Neuronal stem cell (in vitro differentiated cells): Measurements from ENCODE around the gene CTSV. TPM values are rescaled to one million over a fixed set of nuclear protein-coding genes. Genes with fewer than 3 reads are reported as not detected.
A peak's percentile ranks its signal among the peaks of the same experiment; 100 is the strongest.
"Not testable (repeated sequence)": the region's sequence is repeated elsewhere in the genome, so short reads cannot be mapped to it uniquely, and the experiment has no call there.

ENCODE experiments used
- DNase-seq: peaks from one replicate; pipeline ENCODE4 v3.0.0-alpha.2; 2013; ENCODE audit warnings: low spot score
- H2AFZ ChIP-seq: one replicate; pipeline ENCODE4 v1.6.1; 2013; ENCODE audit warnings: mild to moderate bottlenecking, low read length, inconsistent platforms
- H2AK5ac ChIP-seq: 2 replicates; pipeline ENCODE4 v1.6.1; 2013; ENCODE audit warnings: low read depth, mild to moderate bottlenecking, inconsistent platforms, low read length, moderate library complexity, mixed read lengths
- H2BK120ac ChIP-seq: 2 replicates; pipeline ENCODE4 v1.6.1; 2013; ENCODE audit warnings: low read depth, mild to moderate bottlenecking, inconsistent platforms, low read length, moderate library complexity, mixed read lengths
- H2BK12ac ChIP-seq: one replicate; pipeline ENCODE4 v1.6.1; 2013; ENCODE audit warnings: low read length, inconsistent platforms
- H2BK15ac ChIP-seq: 2 replicates; pipeline ENCODE4 v1.6.1; 2013; ENCODE audit warnings: mild to moderate bottlenecking, low read length, inconsistent platforms, mixed read lengths
- H2BK5ac ChIP-seq: one replicate; pipeline ENCODE4 v1.6.1; 2013; ENCODE audit warnings: inconsistent platforms, mild to moderate bottlenecking, low read length, moderate library complexity
- H3K14ac ChIP-seq: one replicate; pipeline ENCODE4 v1.6.1; 2013; ENCODE audit warnings: low read length, inconsistent platforms
- H3K18ac ChIP-seq: 2 replicates; pipeline ENCODE4 v1.6.1; 2013; ENCODE audit warnings: low read length, inconsistent platforms
- H3K23ac ChIP-seq: 2 replicates; pipeline ENCODE4 v1.6.1; 2013; ENCODE audit warnings: low read depth, mild to moderate bottlenecking, mixed read lengths, low read length, inconsistent platforms; ENCODE audit not compliant: poor library complexity
- H3K27ac ChIP-seq: replicated peaks from 3 replicates; pipeline ENCODE4 v1.5.1; 2013; ENCODE audit warnings: low read length, inconsistent platforms
- H3K27me3 ChIP-seq, 3 experiments: 2 replicates each; pipeline ENCODE4 v1.6.1; 2013; ENCODE audit warnings: low read length in 3 of 3, mild to moderate bottlenecking in 2 of 3, inconsistent platforms in 1 of 3, low read depth in 1 of 3, mixed read lengths in 1 of 3, moderate library complexity in 1 of 3; ENCODE audit not compliant: control insufficient read depth in 3 of 3, insufficient read depth in 3 of 3
- H3K36me3 ChIP-seq, 2 donors: replicated peaks in 1 of 2; 2 replicates each; pipeline ENCODE4 v1.6.1; 2013; ENCODE audit warnings: low read length in 2 of 2; ENCODE audit not compliant: control insufficient read depth in 2 of 2, insufficient read depth in 2 of 2
- H3K4ac ChIP-seq: 2 replicates; pipeline ENCODE4 v1.6.1; 2013; ENCODE audit warnings: inconsistent platforms, mild to moderate bottlenecking, low read length, moderate library complexity
- H3K4me1 ChIP-seq, 2 donors: 1 replicate in 1 of 2; 2 replicates in 1 of 2; pipeline ENCODE4 v1.6.1; 2013; ENCODE audit warnings: low read length in 2 of 2, low read depth in 1 of 2; ENCODE audit not compliant: control insufficient read depth in 2 of 2, insufficient read depth in 1 of 2
- H3K4me2 ChIP-seq: one replicate; pipeline ENCODE4 v1.6.1; 2013; ENCODE audit warnings: mild to moderate bottlenecking, low read length, inconsistent platforms; ENCODE audit not compliant: insufficient read depth, poor library complexity, severe bottlenecking
- H3K4me3 ChIP-seq, 2 donors: 2 replicates each; pipeline ENCODE4 v1.5.1; 2013; ENCODE audit warnings: low read length in 2 of 2, mild to moderate bottlenecking in 2 of 2, inconsistent platforms in 1 of 2, moderate library complexity in 1 of 2
- H3K79me1 ChIP-seq: one replicate; pipeline ENCODE4 v1.6.1; 2013; ENCODE audit warnings: low read depth, mild to moderate bottlenecking, inconsistent platforms, low read length, moderate library complexity
- H3K9ac ChIP-seq: one replicate; pipeline ENCODE4 v1.6.1; 2013; ENCODE audit warnings: mild to moderate bottlenecking, low read depth, low read length, inconsistent platforms; ENCODE audit not compliant: poor library complexity
- H3K9me3 ChIP-seq, 2 donors: replicated peaks in 1 of 2; 2 replicates each; pipeline versions ENCODE3 to v1.6.1; 2013; ENCODE audit warnings: low read length in 2 of 2, mild to moderate bottlenecking in 2 of 2, inconsistent platforms in 1 of 2, low read depth in 1 of 2, mixed read lengths in 1 of 2, moderate library complexity in 1 of 2; ENCODE audit not compliant: control insufficient read depth in 2 of 2, insufficient read depth in 1 of 2
- H4K8ac ChIP-seq: one replicate; pipeline ENCODE4 v1.6.1; 2013; ENCODE audit warnings: low read depth, mild to moderate bottlenecking, inconsistent platforms, low read length, moderate library complexity
- H4K91ac ChIP-seq: one replicate; pipeline ENCODE4 v1.6.1; 2013; ENCODE audit warnings: low read length, low read depth, mild to moderate bottlenecking, inconsistent platforms; ENCODE audit not compliant: poor library complexity
- WGBS, 2 donors: extraction: QIAGEN DNeasy Blood & Tissue Kit; methylation state at CpG; one replicate each; pipeline ENCODE4 v1.1.7; 2013; ENCODE audit warnings: missing lambda C conversion rate in 2 of 2, mixed read lengths in 1 of 2; ENCODE audit not compliant: insufficient read length in 2 of 2, insufficient replicate concordance in 1 of 2; ENCODE audit errors: extremely low coverage in 2 of 2; 5-methylcytosine and 5-hydroxymethylcytosine counted together
- polyA plus RNA-seq, 2 experiments: library from polyadenylated mRNA; stranded (reverse); fragments of 200-250 nt; gene quantifications; one replicate each; pipeline ENCODE4 v1.2.3, GENCODE V29; 2013

Gene CTSV
- polyA plus RNA-seq (2013, experiment 1 of 2) = 20.7 TPM
- 20.4 TPM for polyA plus RNA-seq (2013, experiment 2 of 2)

DNA sequence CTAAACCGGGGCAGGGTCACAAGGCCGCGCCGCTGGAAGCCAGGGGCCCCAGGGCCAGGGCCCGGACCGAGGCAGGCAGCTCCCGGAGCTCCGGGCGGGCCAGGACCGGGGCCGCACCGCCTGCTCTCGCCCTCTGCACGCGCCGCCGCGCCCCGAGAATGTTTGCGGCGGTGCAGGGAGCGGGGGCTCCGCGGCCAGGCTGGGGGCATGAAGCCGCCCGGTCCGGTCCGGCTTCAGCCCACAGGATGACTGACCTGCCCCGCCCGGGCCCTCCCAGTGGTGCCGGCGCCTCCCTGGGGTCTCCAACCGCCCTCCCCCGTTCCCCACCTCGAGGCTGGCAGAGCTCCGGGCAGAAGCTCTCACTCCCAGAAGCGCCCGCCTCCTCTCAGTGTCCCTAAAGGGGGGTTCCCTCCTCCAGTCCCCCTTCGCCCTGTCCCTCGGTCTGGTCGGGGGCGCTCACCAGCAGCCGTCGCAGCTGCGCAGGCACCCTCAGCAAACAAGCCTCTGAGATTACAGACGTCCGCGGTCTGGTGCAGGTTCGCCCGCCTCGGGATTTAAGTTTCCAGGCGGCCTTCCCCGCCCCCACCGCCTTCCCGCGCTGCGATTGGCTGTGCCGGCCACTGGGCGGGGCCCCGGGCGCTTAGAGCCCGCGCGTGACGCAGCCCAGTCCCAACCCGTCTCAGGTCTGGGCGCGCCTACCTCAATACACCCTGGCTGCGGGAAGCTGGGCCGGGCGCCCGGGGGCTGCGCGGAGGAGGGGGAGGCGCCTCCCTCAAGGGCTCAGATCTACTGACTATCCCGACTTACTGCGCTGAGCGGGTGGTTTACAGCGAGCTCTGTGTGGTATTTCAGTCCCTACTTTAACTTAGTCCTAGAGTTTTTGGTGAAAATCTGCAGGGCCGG lies at the start of gene CTSV:
TSS of gene CTSV (minus strand) at position 532 of the 903 bp plus-strand sequence. CDS start 1,099 bp downstream, outside the sequence.
- Histone ChIP-seq H4K91ac (no peak within 1 kb of the TSS), H3K4me1 (peaks cover 0 to 5% of the 10 kb centered on the region in 2 donors), H3K4me2 (peak within 1 kb of the TSS; percentile 83), H3K9ac (peak within 1 kb of the TSS; percentile 85), H2BK12ac (no peak within 1 kb of the TSS), H3K4ac (no peak within 1 kb of the TSS), H3K36me3 (peaks cover 4 to 10% of the 10 kb centered on the region in 2 donors), H3K14ac (peak within 1 kb of the TSS; percentile 92), H2AFZ (peak within 1 kb of the TSS; percentile 100), H3K4me3 (peak within 1 kb of the TSS; percentile 74 to 89), H3K18ac (peak within 1 kb of the TSS; percentile 97), H2BK120ac (peak within 1 kb of the TSS; percentile 56), H2BK15ac (peak within 1 kb of the TSS; percentile 28), H3K23ac (peak within 1 kb of the TSS; percentile 94), H3K9me3 (peaks cover 2% of the 10 kb centered on the region in 2 donors), H2AK5ac (peak within 1 kb of the TSS; percentile 65), H3K27ac (peak within 1 kb of the TSS; percentile 74), H3K79me1 (peaks cover 3% of the 10 kb centered on the region), H2BK5ac (peak within 1 kb of the TSS; percentile 67), H3K27me3 (peaks cover 0 to 26% (median 5%) of the 10 kb centered on the region in 3 experiments), H4K8ac (no peak within 1 kb of the TSS)
- no CpG with 5 or more reads among the region's 80 CpGs for WGBS, 2 donors
- DNase-seq = peak; percentile 92

GRCh38 chr9:97087668-97088215 lies 48.8 kb upstream of the CTSV start:
- WGBS, 2 donors = no CpG with 5 or more reads among the region's 3 CpGs
- H3K36me3 ChIP-seq, H3K9me3 ChIP-seq, H3K4me1 ChIP-seq, H2BK5ac ChIP-seq, H3K4me3 ChIP-seq, H2BK12ac ChIP-seq, H2AFZ ChIP-seq, H3K27ac ChIP-seq, H3K18ac ChIP-seq, H3K27me3 ChIP-seq, H3K9ac ChIP-seq, H2BK120ac ChIP-seq, DNase-seq, H3K23ac ChIP-seq, H3K79me1 ChIP-seq, H4K91ac ChIP-seq, H3K4ac ChIP-seq, H2BK15ac ChIP-seq, H3K14ac ChIP-seq, H2AK5ac ChIP-seq, H3K4me2 ChIP-seq, H4K8ac ChIP-seq: not testable (repeated sequence)

DNA sequence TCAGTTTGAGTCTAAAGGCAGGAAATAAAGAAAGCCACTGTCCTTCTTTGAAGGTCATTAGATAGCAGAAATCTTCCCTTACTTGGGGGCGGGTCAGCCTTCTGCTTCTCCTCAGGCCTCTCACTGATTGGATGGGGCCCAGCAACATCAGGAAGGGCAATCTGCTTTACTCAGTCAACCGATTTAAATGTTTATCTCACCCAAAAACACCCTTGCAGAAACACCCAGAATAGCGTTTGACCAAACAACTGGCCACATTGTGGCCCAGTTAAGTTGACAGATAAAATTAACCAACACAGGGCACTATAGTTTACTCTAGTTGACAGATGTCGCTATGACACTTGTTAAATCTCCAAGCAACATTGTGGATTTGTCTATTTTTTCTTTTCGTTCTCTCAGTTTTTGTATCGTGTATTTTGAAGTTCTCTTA lies 45.6 kb upstream of the CTSV start:
- H2AFZ ChIP-seq, H3K79me1 ChIP-seq, H4K91ac ChIP-seq, H3K4ac ChIP-seq, H2AK5ac ChIP-seq, H3K4me1 ChIP-seq, H3K36me3 ChIP-seq, H2BK120ac ChIP-seq, H3K18ac ChIP-seq, H4K8ac ChIP-seq, H3K4me2 ChIP-seq, H3K27ac ChIP-seq, H3K9ac ChIP-seq, H3K23ac ChIP-seq, H3K27me3 ChIP-seq, H3K9me3 ChIP-seq, DNase-seq, H3K4me3 ChIP-seq, H2BK12ac ChIP-seq, H3K14ac ChIP-seq, H2BK5ac ChIP-seq, H2BK15ac ChIP-seq: not testable (repeated sequence)
- WGBS, 2 donors = no CpG with 5 or more reads among the region's 6 CpGs

- no CpG with 5 or more reads among the region's 25 CpGs for WGBS, 2 donors
- no peak overlapping the region for H4K91ac ChIP-seq
- H3K23ac ChIP-seq = no peak overlapping the region
- H3K79me1 ChIP-seq = no peaks in the 10 kb centered on the region
- H3K27me3 ChIP-seq = no peaks in the 10 kb centered on the region
- H3K4ac ChIP-seq = no peak overlapping the region
- H2BK12ac ChIP-seq = no peak overlapping the region
- H3K9me3 ChIP-seq = no peaks in the 10 kb centered on the region
- no peak overlapping the region for H3K4me2 ChIP-seq
- H3K14ac ChIP-seq = no peak overlapping the region
- peak overlapping the region; percentile 46 for H2AK5ac ChIP-seq
- no peak overlapping the region for H3K4me3 ChIP-seq
- no peak overlapping the region for H3K9ac ChIP-seq
- H4K8ac ChIP-seq = no peak overlapping the region
- no peak overlapping the region for H3K27ac ChIP-seq
- no peak overlapping the region for H2BK120ac ChIP-seq
- H2AFZ ChIP-seq = no peak overlapping the region
- no peaks in the 10 kb centered on the region for H3K36me3 ChIP-seq
- no peak for DNase-seq
- peaks cover 1 to 3% of the 10 kb centered on the region in 2 donors for H3K4me1 ChIP-seq
- H2BK15ac ChIP-seq = no peak overlapping the region
- no peak overlapping the region for H2BK5ac ChIP-seq
- peak overlapping the region; percentile 27 for H3K18ac ChIP-seq
These were observed 39.4 kb upstream of the CTSV start for GRCh38 chr9:97078362-97078761.
